KMS-11 (cell line): ENCODE data around the gene CBY2.
A peak's percentile ranks its signal among the peaks of the same experiment; 100 is the strongest.

Experiments
- H2AFZ ChIP-seq: fragments of 200-600 bp; sonication (generic); 2 replicates; pipeline ENCODE4 v1.6.1; 2016; ENCODE audit warnings: antibody characterized with exemption, mixed run types, low read depth
- H3K27ac ChIP-seq: fragments of 200-600 bp; sonication (generic); 2 replicates; pipeline ENCODE4 v1.6.1; 2016; ENCODE audit warnings: mild to moderate bottlenecking, mixed run types
- H3K27me3 ChIP-seq: fragments of 200-600 bp; sonication (generic); 2 replicates; pipeline ENCODE4 v1.6.1; 2017; ENCODE audit warnings: mild to moderate bottlenecking, low read depth, mixed run types, moderate library complexity; ENCODE audit not compliant: insufficient read depth
- H3K36me3 ChIP-seq: fragments of 200-600 bp; sonication (generic); 2 replicates; pipeline ENCODE4 v1.6.1; 2017; ENCODE audit warnings: mild to moderate bottlenecking, mixed run types; ENCODE audit not compliant: insufficient read depth
- H3K4me1 ChIP-seq: fragments of 200-600 bp; sonication (generic); 2 replicates; pipeline ENCODE4 v1.6.1; 2016; ENCODE audit warnings: mild to moderate bottlenecking, low read depth, mixed run types; ENCODE audit not compliant: poor library complexity, severe bottlenecking
- H3K4me2 ChIP-seq: fragments of 200-600 bp; sonication (generic); 2 replicates; pipeline ENCODE4 v1.7.0; 2016; ENCODE audit warnings: mild to moderate bottlenecking, mixed run types
- H3K4me3 ChIP-seq: fragments of 200-600 bp; sonication (generic); IDR thresholded peaks from 2 replicates; pipeline ENCODE4 v1.6.1; 2017; ENCODE audit warnings: low read depth, low read length, mixed read lengths; ENCODE audit not compliant: insufficient read depth
- H3K79me2 ChIP-seq: fragments of 200-600 bp; sonication (generic); 2 replicates; pipeline ENCODE4 v1.6.1; 2016; ENCODE audit warnings: low read depth, mixed run types; ENCODE audit not compliant: insufficient read depth
- H3K9ac ChIP-seq: fragments of 200-600 bp; sonication (generic); 2 replicates; pipeline ENCODE4 v1.6.1; 2016; ENCODE audit warnings: mild to moderate bottlenecking, mixed run types
- H4K20me1 ChIP-seq: fragments of 200-600 bp; sonication (generic); 2 replicates; pipeline ENCODE4 v1.6.1; 2016; ENCODE audit warnings: mild to moderate bottlenecking, mixed run types; ENCODE audit not compliant: insufficient read depth
- CTCF ChIP-seq: fragments of 200-600 bp; sonication (generic); conservative IDR thresholded peaks from 2 replicates; pipeline ENCODE4 v1.6.1; 2017; ENCODE audit warnings: low read depth, mild to moderate bottlenecking, antibody characterized with exemption, low read length, moderate library complexity, mixed read lengths

Gene CBY2

GRCh38 chr13:45695198-45695730 is 6.9 kb upstream of the CBY2 start:
- no peak for TF ChIP-seq CTCF
- no peaks in the 10 kb centered on the region for H4K20me1 ChIP-seq
- H3K4me3 ChIP-seq, result no peak overlapping the region
- H3K4me1 ChIP-seq, result peaks cover 48% of the 10 kb centered on the region
- H3K4me2 ChIP-seq, result peak overlapping the region; percentile 84
- no peaks in the 10 kb centered on the region for H3K36me3 ChIP-seq
- no peaks in the 10 kb centered on the region for H3K27me3 ChIP-seq
- no peak overlapping the region for H2AFZ ChIP-seq
- H3K79me2 ChIP-seq, result peaks cover 42% of the 10 kb centered on the region
- peak overlapping the region; percentile 99 for H3K27ac ChIP-seq
- H3K9ac ChIP-seq, result peak overlapping the region; percentile 61; the same call in 1 of the 2 replicates

- no peaks in the 10 kb centered on the region for H3K36me3 ChIP-seq
- H3K4me3 ChIP-seq, result no peak overlapping the region
- H3K27me3 ChIP-seq, result no peaks in the 10 kb centered on the region
- peak overlapping the region; percentile 99 for H3K27ac ChIP-seq
- TF ChIP-seq CTCF, result no peak
- no peak overlapping the region for H2AFZ ChIP-seq
- H4K20me1 ChIP-seq, result no peaks in the 10 kb centered on the region
- H3K9ac ChIP-seq, result peak overlapping the region; percentile 97; the same call in 1 of the 2 replicates
- peaks cover 54% of the 10 kb centered on the region for H3K4me1 ChIP-seq
- peaks cover 48% of the 10 kb centered on the region for H3K79me2 ChIP-seq
- peak overlapping the region; percentile 84 for H3K4me2 ChIP-seq
Observed at GRCh38 chr13:45696610-45697226, 5.4 kb upstream of the CBY2 start.

- H3K36me3 ChIP-seq, result no peaks in the 10 kb centered on the region
- peaks cover 71% of the 10 kb centered on the region for H3K4me1 ChIP-seq
- H3K9ac ChIP-seq, result peak overlapping the region; percentile 97
- H2AFZ ChIP-seq, result no peak overlapping the region
- no peak overlapping the region for H3K4me3 ChIP-seq
- H3K79me2 ChIP-seq, result peaks cover 45% of the 10 kb centered on the region
- no peaks in the 10 kb centered on the region for H4K20me1 ChIP-seq
- peak; percentile 75 for TF ChIP-seq CTCF
- no peaks in the 10 kb centered on the region for H3K27me3 ChIP-seq
- H3K4me2 ChIP-seq, result peak overlapping the region; percentile 84
- peak overlapping the region; percentile 99 for H3K27ac ChIP-seq
Observed at GRCh38 chr13:45700971-45701900, 884 bp upstream of the CBY2 start.

GRCh38 chr13:45702869-45703391 is 810 bp downstream of the CBY2 start:
- Histone ChIP-seq H3K9ac (peak overlapping the region; percentile 97; the same call in 1 of the 2 replicates), H3K27me3 (no peaks in the 10 kb centered on the region), H3K79me2 (peaks cover 28% of the 10 kb centered on the region), H4K20me1 (no peaks in the 10 kb centered on the region), H3K4me3 (no peak overlapping the region), H3K27ac (peak overlapping the region; percentile 99), H3K4me2 (peak overlapping the region; percentile 84), H2AFZ (peak overlapping the region; percentile 4), H3K36me3 (no peaks in the 10 kb centered on the region), H3K4me1 (peaks cover 59% of the 10 kb centered on the region)
- TF ChIP-seq CTCF, result no peak
